GM12874 (cell line): ENCODE data around the gene DNTTIP2.

Experiments used
- TF ChIP-seq, protein P1 (sequence below): IDR thresholded peaks from 2 replicates; pipeline ENCODE4 v1.5.1; 2011; ENCODE audit warnings: low read depth, mild to moderate bottlenecking, control low read depth, low read length, moderate library complexity; ENCODE audit not compliant: insufficient read depth

DNTTIP2 gene

DNA sequence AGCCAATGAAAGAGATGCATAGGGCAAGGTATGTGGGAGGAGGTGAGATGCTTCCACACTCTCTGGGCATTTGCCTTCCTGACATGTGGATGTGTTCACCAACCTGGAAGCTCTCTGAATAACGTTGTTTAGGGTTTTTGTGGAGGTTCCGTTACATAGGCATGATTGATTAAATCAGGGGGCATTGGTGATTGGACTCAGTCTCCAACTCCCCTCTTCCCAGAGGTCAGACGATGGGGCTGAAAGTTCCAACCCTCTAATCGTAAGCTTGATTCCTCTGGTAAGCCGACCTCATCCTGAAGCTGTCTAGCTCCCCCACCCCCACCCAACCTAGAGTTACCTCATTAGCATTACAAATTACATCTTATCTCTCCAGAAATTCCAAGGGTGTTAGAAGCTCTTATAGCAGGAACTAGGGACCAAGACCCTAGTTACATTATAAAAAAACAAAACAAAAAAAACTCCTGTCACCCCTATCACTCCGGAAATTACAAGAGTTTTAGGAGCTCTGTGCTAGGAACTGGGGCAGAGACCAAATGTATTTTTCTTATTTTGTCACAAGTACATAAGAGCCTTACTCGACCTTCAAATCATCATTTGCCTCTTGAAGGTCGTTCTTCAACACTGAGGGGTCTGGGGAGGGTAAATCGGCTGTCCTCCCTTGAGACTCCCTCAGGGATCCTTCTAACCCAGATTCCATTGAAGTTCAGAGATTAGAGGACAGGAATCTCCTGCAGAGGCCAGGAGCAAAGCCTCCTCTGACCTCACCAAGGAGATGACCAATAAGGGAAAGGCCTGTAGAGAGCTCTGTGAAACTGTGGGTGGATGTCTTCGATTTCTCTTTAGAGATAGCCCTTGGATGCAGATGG, 58.2 kb downstream of the DNTTIP2 start:
- TF ChIP-seq, protein P1, sequence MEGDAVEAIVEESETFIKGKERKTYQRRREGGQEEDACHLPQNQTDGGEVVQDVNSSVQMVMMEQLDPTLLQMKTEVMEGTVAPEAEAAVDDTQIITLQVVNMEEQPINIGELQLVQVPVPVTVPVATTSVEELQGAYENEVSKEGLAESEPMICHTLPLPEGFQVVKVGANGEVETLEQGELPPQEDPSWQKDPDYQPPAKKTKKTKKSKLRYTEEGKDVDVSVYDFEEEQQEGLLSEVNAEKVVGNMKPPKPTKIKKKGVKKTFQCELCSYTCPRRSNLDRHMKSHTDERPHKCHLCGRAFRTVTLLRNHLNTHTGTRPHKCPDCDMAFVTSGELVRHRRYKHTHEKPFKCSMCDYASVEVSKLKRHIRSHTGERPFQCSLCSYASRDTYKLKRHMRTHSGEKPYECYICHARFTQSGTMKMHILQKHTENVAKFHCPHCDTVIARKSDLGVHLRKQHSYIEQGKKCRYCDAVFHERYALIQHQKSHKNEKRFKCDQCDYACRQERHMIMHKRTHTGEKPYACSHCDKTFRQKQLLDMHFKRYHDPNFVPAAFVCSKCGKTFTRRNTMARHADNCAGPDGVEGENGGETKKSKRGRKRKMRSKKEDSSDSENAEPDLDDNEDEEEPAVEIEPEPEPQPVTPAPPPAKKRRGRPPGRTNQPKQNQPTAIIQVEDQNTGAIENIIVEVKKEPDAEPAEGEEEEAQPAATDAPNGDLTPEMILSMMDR, result no peak

DNA sequence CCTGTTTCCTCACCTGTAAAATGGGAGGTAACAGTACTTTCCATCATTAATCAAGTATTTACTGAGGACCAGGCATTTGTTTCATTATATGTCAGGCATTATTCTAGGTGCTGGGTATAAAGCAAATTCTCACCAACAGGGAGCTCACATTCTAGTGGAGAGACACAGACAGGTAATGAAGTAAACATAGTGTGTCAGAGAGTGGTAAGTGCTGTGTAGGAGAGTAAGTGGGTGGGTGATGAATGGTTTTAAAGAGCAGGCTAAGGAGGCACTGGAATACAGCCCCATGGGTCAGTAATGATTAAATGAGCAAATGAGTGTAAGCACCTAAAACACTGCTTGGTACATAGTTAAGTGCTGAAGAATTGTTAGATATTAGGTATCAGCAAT, 60.4 kb downstream of the DNTTIP2 start:
- TF ChIP-seq, protein P1, result no peak

DNA sequence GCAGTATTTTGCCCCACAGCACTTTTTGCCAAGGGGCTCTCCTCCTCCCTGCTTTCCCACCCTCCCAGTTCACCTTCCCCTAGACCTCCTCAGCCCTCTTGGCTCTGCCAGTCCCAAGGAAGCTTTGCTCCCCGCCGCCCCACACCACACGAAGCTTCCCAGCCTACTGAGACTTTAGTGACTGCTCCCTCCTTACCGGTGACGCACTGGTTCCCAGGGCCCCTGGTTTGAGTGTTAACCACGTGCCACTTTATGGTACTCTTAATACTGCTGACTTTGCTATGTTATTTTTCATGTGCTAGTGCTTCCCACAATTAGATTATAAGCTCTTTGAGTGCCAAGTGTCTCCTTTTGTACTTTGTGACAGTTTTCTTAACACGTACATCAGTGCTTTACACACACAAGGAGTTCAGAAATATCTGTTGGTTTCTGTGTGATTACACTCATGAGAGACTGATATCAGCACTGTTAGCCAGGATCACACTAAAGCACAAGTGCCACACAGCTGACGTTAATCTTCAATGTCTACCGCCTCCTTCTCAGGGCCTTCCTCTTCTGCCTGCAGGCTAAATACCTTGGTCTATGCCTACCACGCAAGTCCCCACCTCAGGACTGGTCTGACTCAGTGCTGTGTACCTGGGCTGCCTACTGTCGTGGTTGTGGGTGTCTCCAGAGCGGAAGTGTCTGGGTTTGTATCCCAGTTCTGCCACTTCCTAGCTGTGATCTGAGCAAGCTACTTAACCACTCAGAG, 61.0 kb downstream of the DNTTIP2 start:
- TF ChIP-seq, protein P1, result no peak

DNA sequence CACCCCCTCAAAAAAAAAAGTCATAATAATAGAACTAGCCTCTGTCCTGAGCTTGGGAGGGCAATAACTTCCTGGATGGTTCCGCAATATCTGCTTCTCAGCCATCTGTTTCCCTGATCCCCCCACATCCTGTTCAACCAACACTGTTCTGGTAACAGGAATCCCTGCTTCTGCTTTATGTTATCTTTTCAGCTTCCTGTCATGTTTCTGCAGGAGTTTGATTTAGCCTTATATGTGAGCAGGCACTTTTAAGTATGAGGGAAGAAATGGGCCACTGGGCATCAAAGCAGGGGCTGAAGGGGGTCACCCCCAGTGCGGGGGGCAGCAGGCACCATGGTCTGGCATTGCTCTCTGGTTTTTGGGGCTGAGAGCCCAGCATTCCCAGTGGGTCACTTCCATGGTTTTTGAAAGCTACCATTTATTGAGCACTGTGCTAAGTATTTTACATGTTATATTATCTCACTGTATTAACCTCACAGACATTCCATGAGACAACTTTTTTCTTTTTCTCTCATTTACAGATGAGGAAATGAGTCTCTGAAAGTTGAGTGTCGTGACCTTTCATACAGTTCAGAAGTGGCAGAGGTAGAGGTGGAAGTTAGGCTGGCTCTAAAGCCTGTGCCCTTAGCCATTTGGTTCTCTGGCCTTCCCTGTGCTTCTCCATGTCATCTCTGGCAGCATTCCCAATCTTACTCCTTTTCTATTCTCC, 61.9 kb downstream of the DNTTIP2 start:
- TF ChIP-seq, protein P1, result no peak
